ENCODE measurements around the gene RALGAPA2. TPM values are rescaled to one million over a fixed set of nuclear protein-coding genes. Genes with fewer than 3 reads are reported as not detected.

The RALGAPA2 gene
- polyA plus RNA-seq (ENCODE audit: insufficient read length) = 24.9 TPM
- long read RNA-seq, donor 1 = 0 reads
- long read RNA-seq, donor 2 = 0 reads
- long read RNA-seq, donor 3 = 0 reads
- long read RNA-seq, donor 4 = 0 reads
- long read RNA-seq, donor 5 = 0 reads
- long read RNA-seq, donor 6 = 0 reads
- long read RNA-seq, donor 7 = 0 reads
- long read RNA-seq, donor 8 = 0 reads

- DNase-seq = peak; percentile 98
Measured at GRCh38 chr20:20712474-20713243, at the start of gene RALGAPA2. Gene RALGAPA2 (minus strand): TSS chr20:20712644. CDS start chr20:20712480, 164 bp downstream.

DNA sequence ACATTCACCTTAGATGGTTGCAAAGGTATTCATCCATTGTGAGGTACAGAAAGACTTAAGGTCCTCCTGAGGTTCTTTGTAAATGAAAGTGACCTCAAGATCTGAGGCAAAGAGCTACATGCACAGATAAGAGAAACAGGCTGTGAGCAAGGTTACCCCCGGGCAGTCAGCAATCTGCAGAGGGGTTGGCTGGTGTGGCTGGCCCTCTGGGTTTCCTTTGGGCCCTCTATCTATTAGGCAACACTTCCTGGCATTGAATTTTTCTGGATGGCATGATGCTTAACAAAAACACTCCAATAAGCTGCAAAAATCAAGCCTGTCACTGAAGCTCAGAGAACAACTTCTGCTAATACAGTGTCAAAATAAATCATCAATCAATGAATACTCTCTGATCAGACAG lies 48.9 kb upstream of the RALGAPA2 start:
- no peak for DNase-seq

- DNase-seq = no peak
Measured at GRCh38 chr20:20759132-20759531, 46.7 kb upstream of the RALGAPA2 start.

GRCh38 chr20:20755674-20756319 lies 43.4 kb upstream of the RALGAPA2 start:
- DNase-seq = no peak

- DNase-seq = no peak
Measured at GRCh38 chr20:20755231-20755630, 42.8 kb upstream of the RALGAPA2 start.

GRCh38 chr20:20754714-20755113 lies 42.3 kb upstream of the RALGAPA2 start:
- no peak for DNase-seq

DNA sequence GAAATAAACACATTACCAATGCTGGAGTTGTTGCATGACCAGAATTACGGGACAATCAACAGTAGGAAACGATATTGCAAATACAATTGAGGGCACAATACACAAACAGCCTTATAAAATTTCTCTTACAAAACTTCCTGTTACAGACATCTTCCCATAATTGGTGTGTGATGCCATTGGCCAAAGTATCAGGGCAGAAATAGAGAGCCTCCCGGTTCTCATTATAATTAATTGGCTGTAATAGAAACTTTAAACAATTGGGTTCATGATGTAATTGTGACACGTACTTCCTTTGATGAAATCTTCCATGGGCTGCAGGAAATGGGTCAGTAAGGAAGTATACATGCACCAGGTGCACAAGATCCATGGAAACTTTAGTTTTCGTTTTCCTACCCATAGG lies 40.3 kb upstream of the RALGAPA2 start:
- no peak for DNase-seq

GRCh38 chr20:20747298-20747697 lies 34.9 kb upstream of the RALGAPA2 start:
- DNase-seq = no peak

GRCh38 chr20:20744170-20744725 lies 31.8 kb upstream of the RALGAPA2 start:
- DNase-seq = no peak

DNA sequence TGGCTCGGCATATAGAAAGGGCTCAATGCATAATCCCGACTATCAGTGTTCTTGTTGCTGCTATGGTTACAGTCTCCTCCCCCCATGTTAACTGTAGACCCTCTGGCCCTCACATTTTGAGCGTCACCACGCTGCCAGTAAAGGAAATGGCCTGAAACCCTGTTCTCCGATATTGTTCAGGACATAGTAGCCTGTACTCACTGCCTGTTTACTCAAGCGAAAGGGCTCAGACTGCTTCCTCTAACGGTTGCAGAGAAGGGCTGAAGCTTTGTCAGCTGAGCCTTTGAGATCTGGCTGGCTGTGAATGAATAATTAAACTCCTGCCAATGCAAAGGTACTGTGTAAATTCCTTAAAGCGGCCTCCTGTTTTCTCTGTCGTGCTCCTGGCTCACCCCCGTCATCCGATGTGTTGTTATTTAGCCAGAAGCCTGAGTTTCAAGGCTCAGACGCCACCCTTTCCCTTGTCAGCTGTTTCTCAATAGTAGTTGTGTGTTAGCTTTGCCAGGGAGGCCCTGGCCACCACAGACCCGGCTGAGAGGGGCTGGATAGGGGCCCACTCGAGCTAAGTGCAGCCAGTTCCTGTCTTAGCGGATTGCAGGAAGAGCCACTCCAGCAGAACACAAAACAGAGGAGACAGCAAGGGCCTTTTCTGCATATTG lies 31.2 kb upstream of the RALGAPA2 start:
- peak; percentile 54 for DNase-seq

DNA sequence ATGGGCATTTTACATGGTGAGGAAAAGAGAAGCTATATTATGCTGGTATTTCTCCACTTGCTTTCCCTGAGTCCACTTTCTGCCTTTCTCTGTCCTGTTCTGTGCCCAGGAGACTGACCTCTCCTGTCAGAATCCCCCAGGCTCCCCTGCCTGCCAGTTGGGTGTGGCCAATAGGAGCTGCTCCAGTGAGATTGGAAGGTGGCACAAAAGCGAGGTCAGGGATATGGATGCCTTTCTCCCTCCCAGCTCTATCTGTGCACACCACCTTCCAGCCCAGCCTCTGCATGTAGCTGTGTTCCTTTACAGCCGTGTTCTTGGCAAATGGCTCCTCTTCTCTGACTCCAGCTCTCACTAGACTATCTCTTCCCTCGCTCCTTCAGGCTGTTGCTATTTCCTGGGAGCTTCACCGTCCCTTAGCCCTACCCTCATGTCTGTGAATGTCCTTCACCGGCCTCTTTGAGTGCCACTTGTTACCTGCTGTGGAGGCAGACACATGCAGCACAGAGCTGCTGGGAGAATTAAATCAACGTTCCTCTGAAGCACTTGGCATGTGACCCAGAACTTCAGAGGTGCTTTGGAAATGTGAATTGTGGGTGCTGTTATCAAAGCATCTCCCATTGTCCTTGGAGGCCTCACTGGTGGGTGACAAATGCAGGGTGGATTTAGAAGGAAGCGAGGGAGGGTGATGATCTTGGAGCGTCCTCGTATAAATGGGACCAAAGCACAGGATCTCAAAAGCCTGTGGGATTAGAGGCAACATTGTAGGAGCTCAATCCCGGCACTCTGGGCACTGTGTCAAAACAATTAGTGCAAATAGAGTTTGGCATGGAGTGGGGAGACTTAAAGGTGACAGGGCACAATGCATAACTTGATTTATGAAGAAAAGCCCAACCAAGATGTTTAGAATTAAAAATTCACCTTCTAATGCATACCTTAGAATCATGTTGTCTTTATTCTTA lies 28.9 kb upstream of the RALGAPA2 start:
- no peak for DNase-seq

GRCh38 chr20:20740541-20740940 lies 28.1 kb upstream of the RALGAPA2 start:
- no peak for DNase-seq

DNA sequence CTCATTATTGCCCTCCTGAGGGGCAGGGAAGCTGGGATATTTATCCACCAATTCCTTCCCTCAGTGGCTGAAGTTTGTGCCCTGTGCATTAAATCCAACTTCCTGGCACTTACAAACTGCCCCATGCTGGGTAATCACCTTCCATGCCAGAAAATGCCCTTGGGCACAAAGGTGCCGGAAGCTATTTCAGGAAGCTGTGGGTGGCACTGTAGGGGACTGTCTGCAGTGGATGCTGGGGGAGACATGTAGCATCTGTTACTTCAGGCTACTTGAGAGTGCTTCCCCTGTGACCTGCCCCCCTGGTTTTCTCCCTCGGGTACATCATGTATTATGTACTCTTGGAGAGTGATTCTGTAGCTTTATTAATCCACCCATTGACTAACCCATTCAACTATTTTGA lies 24.7 kb upstream of the RALGAPA2 start:
- no peak for DNase-seq

- no peak for DNase-seq
Measured at GRCh38 chr20:20736303-20736702, 23.9 kb upstream of the RALGAPA2 start.

- no peak for DNase-seq
Measured at GRCh38 chr20:20734475-20734948, 22.1 kb upstream of the RALGAPA2 start.

GRCh38 chr20:20733943-20734342 lies 21.5 kb upstream of the RALGAPA2 start:
- no peak for DNase-seq

DNA sequence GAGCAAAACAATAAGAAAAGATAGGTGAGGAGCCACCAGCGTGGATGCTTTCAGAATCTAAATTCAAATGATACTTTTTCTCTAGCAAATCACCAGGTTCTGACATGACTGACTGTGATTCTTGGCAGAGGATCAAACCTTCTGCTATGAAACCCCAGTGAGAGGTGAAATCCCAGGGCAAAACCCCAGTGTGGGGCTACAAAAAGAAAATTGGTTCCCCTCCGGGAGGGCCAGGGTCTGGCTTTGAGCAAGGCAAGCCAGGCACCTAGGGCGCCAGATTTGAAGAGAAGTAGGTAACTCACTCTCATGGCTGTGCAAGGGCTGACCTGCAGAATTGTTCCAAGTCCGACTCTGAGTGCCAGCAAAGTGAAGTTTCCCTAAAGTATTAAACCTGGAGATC lies 20.2 kb upstream of the RALGAPA2 start:
- no peak for DNase-seq

DNA sequence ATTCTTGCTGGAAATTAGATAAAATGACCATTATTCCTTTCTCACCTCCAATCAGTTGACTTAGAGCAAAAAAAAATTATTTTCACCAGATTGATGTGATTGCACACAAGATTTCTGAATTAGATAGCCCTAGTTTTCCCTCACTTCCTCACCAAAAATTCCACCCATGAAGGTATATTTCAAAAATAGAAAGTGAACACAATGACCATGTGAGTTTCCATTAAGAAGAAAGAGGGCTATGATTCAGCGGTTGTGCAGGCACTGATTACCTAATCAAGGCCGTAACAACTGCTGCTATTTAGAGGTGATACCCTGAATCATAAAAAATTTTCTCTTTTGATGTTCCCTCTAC lies 19.5 kb upstream of the RALGAPA2 start:
- no peak for DNase-seq

GRCh38 chr20:20731000-20731944 lies 18.8 kb upstream of the RALGAPA2 start:
- no peak for DNase-seq

GRCh38 chr20:20729563-20729962 lies 17.1 kb upstream of the RALGAPA2 start:
- DNase-seq = no peak
